D721Med (cell line): ENCODE results near the gene MPRIP.

ENCODE experiments used
- DNase-seq: peaks from one replicate; pipeline ENCODE4 v3.0.0; 2011; ENCODE audit warnings: low spot score; ENCODE audit not compliant: insufficient read length
- FAIRE-seq: peaks from 2 replicates; lab custom pipeline; 2011; peaks lifted over from hg19 to GRCh38; lab: Jason Lieb, UNC
- TF ChIP-seq, protein P1 (sequence below): IDR thresholded peaks from 2 replicates; pipeline ENCODE4 v1.5.1; 2012; ENCODE audit warnings: mild to moderate bottlenecking, control low read depth; ENCODE audit not compliant: insufficient read depth; ENCODE audit errors: missing control alignments

MPRIP gene

DNA sequence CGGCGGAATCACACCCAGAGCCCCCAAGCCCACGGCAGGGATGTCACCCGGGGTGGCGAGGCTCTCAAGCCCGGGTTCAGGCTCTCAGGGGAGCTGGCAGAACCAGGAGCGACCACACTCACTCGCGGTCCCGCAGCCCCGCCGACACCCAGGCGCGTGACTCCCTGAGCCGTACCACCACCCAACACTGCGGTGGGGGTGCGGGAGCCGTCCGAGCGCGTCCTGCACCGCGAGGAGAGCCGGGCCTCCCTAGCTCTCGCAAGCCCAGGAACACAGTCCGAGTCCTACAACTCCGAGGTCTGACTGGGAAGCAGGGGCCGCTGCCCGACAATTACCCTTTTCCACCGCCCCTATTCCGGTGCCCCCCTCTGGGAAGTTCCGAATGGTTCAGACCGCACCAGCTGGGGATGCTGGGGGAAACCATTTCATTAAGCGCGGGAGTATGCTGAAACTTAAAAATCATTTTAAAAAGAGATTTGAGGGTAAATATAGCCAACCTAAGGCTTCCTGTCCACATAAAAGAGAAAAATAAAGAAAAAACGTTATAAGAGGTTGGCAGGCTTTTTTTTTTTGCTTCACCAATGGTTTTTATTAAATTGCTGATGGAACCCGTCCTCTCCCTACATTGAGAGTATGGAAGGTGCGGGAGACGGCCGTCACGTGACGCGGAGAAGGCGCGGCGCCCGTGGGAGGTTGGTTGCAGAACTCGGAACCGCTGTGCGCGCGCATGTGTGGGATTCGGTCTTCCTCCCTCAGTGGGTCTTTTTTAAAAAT, 195.0 kb downstream of the MPRIP start, which contains the start of gene FLCN:
Gene FLCN, minus strand, starts transcription at position 143 of the 774 bp plus-strand sequence. CDS start 9,031 bp downstream, outside the sequence.
- no peak for FAIRE-seq
- TF ChIP-seq, protein P1, sequence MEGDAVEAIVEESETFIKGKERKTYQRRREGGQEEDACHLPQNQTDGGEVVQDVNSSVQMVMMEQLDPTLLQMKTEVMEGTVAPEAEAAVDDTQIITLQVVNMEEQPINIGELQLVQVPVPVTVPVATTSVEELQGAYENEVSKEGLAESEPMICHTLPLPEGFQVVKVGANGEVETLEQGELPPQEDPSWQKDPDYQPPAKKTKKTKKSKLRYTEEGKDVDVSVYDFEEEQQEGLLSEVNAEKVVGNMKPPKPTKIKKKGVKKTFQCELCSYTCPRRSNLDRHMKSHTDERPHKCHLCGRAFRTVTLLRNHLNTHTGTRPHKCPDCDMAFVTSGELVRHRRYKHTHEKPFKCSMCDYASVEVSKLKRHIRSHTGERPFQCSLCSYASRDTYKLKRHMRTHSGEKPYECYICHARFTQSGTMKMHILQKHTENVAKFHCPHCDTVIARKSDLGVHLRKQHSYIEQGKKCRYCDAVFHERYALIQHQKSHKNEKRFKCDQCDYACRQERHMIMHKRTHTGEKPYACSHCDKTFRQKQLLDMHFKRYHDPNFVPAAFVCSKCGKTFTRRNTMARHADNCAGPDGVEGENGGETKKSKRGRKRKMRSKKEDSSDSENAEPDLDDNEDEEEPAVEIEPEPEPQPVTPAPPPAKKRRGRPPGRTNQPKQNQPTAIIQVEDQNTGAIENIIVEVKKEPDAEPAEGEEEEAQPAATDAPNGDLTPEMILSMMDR: no peak
- peak; percentile 77 for DNase-seq

DNA sequence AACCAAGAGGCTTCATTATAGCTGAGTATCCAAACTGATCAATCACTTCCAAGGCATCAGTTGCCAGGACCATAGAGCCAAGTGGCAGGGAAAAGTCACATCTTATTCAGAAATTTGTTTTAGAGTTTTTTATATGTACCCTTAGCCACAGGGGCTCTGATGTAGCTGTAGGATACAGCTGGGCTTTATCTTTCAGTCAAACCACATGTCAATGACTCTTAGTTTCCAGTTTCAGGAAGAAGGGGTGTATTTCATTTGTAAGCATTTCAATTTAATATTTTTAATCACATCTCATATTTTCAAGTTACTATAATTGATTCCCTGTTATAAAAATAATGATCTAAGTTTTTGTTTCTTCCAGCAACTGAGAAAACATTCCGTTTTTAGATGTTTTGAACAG, 197.6 kb downstream of the MPRIP start:
- DNase-seq: no peak
- FAIRE-seq: no peak

GRCh38 chr17:17241656-17242055, 199.4 kb downstream of the MPRIP start:
- FAIRE-seq: no peak
- TF ChIP-seq, protein P1: no peak
- DNase-seq: no peak

More for the DNA sequence above, 197.6 kb downstream of the MPRIP start:
- TF ChIP-seq, protein P1: no peak

- TF ChIP-seq, protein P1: no peak
- FAIRE-seq (no peak), DNase-seq (no peak)
Measured at GRCh38 chr17:17242246-17242645, 200.0 kb downstream of the MPRIP start.
